Gastrocnemius medialis (tissue), 4 donors: ENCODE results near the gene KDELR3.

Experiments used
- POLR2A ChIP-seq, 2 donors: fragments of 450-650 bp; IDR thresholded peaks; one replicate each; pipeline ENCODE4 v1.6.1; 2017; ENCODE audit warnings: antibody characterized with exemption in 2 of 2, mild to moderate bottlenecking in 2 of 2, moderate library complexity in 2 of 2
- TF ChIP-seq, protein P1 (sequence below), 5 experiments: fragments of 450-650 bp in 3 of 5; fragments of 200-600 bp in 2 of 5; sonication (generic) in 2 of 5; IDR thresholded peaks in 4 of 5; conservative IDR thresholded peaks in 1 of 5; 1 replicate in 4 of 5; 2 replicates in 1 of 5; pipeline ENCODE4 v1.5.1; 2016 to 2019; ENCODE audit warnings: antibody characterized with exemption in 5 of 5, mild to moderate bottlenecking in 3 of 5, moderate library complexity in 3 of 5

DNA sequence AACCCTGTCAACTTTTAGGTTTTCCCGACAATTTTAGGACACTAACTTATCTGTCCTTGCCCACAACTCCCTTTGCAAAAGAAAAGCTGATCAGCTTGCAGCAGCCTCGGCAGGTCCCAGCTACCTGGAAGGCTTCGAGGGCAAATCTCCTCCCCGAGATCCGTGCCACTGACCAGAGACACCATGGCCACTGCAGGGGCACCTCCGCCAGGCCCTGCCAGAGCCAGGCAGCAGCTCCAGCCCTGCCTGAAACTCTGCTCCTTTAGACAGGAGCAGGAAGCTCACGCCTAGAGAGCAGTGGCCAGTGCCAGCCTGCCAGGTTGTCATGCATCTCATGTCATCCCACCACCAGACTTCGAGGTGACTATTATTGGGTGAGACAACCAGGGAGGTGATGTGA, 34.0 kb upstream of the KDELR3 start:
- TF ChIP-seq, protein P1, sequence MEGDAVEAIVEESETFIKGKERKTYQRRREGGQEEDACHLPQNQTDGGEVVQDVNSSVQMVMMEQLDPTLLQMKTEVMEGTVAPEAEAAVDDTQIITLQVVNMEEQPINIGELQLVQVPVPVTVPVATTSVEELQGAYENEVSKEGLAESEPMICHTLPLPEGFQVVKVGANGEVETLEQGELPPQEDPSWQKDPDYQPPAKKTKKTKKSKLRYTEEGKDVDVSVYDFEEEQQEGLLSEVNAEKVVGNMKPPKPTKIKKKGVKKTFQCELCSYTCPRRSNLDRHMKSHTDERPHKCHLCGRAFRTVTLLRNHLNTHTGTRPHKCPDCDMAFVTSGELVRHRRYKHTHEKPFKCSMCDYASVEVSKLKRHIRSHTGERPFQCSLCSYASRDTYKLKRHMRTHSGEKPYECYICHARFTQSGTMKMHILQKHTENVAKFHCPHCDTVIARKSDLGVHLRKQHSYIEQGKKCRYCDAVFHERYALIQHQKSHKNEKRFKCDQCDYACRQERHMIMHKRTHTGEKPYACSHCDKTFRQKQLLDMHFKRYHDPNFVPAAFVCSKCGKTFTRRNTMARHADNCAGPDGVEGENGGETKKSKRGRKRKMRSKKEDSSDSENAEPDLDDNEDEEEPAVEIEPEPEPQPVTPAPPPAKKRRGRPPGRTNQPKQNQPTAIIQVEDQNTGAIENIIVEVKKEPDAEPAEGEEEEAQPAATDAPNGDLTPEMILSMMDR (IDR thresholded peaks at IDR 0.05 in 4 of 5, conservative IDR thresholded peaks at IDR 0.05 in 1 of 5): no peak
- no peak for TF ChIP-seq POLR2A (IDR thresholded peaks at IDR 0.05)
